Loucy (cell line): Measurements from ENCODE around the gene NOL9.

Source experiments
- EZH2phosphoT487 ChIP-seq: fragments of 200-600 bp; IDR thresholded peaks from 2 replicates; pipeline ENCODE4 v1.6.1; 2018; ENCODE audit warnings: antibody characterized with exemption, mild to moderate bottlenecking, moderate library complexity, borderline replicate concordance
- TF ChIP-seq, protein P1 (sequence below): fragments of 200-600 bp; sonication (generic); conservative IDR thresholded peaks from 2 replicates; pipeline ENCODE4 v1.5.1; 2014; ENCODE audit warnings: mild to moderate bottlenecking, antibody characterized with exemption, low read length

DNA sequence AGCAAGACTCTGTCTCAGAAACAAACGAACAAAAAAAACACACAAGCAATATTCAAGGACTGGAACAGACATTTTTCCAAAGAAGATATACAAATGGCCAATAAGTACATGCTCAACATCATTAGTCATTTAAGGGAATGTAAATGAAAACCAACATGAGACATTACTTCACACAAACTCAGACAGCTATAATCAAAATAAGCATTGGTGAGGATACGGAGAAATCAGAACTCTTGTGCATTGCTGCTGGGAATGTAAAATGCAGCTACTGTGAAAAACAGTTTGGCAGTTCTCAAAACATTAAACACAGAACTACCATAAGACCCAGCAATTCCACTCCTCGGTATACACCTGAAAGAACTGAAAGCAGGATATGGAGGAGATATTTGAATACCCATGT is 15.4 kb downstream of the NOL9 start:
- TF ChIP-seq, protein P1, sequence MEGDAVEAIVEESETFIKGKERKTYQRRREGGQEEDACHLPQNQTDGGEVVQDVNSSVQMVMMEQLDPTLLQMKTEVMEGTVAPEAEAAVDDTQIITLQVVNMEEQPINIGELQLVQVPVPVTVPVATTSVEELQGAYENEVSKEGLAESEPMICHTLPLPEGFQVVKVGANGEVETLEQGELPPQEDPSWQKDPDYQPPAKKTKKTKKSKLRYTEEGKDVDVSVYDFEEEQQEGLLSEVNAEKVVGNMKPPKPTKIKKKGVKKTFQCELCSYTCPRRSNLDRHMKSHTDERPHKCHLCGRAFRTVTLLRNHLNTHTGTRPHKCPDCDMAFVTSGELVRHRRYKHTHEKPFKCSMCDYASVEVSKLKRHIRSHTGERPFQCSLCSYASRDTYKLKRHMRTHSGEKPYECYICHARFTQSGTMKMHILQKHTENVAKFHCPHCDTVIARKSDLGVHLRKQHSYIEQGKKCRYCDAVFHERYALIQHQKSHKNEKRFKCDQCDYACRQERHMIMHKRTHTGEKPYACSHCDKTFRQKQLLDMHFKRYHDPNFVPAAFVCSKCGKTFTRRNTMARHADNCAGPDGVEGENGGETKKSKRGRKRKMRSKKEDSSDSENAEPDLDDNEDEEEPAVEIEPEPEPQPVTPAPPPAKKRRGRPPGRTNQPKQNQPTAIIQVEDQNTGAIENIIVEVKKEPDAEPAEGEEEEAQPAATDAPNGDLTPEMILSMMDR = no peak
- TF ChIP-seq EZH2phosphoT487 = no peak
